ENCODE data around the gene MCRIP2. TPM values are rescaled to one million over a fixed set of nuclear protein-coding genes. Genes with fewer than 3 reads are reported as not detected.
A peak's percentile ranks its signal among the peaks of the same experiment; 100 is the strongest.

The MCRIP2 gene
- total and polyA plus RNA-seq, 2 of the 8 experiments (the other 6 are each of a cell fraction or from before 2014, with no cell fraction given), result 45.4 to 75.5 TPM

DNA sequence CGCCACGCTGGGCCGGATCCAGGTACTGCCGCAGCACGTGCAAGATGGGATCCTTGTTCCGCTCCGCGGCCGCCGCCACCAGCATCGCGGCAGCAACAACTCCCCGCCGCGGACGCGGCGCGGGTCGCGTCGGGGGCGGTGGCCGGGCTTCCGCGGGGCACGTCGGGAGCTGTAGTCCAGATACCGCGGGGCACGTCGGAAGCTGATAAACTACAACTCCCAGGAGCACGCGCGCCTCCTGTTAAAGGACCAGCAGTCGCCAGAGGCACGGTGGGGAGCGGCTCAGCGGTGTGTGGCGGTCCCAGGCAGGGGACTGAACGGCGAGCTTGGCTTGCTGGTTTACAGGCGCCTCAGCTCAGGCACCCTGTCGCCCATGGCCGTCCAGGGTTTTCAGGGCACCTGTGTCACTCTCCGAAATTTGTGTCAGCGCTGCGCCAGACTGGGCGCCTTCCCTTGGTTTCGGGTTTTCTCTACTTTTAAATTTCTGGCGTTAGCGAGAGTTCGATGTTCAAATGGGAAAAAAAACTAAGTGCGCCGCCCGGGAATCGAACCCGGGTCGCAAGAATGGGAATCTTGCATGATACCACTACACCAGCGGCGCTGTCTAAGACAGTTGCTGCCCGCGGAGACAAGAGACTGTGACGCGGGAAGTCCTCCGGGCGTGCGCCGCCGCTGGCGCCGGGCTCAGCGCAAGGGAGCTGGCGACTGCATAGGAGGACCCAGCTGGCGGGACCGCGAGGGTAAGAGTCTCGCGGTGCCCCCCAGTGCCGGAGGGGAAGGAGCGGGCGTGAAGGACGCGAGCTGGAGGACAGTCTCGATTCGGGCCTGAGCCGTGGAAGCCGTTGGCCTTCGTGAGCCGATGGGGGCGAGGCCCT, 5.2 kb upstream of the MCRIP2 start, which contains the start of gene METTL26:
Gene METTL26 (minus strand): TSS at position 100 of the 875 bp plus-strand sequence. CDS start 15 bp downstream, at position 85.
- Histone ChIP-seq H2AFZ (ENCODE audit: low read length) (no peak within 1 kb of the TSS; the same call in 1 of the 2 replicates), H3K36me3 (ENCODE audit: control insufficient read depth in 2 of 4, insufficient read depth in 4 of 4, low read length in 3 of 4) (peaks cover 0 to 21% (median 3%) of the 10 kb centered on the region in 4 experiments; a peak in 4 of 8 replicates), H3K23me2 (ENCODE audit: low read depth, low read length) (peaks cover 9% of the 10 kb centered on the region; the same call in 1 of the 2 replicates), H3K79me2 (ENCODE audit: control insufficient read depth in 1 of 2, insufficient read depth in 2 of 2, low read length in 2 of 2) (peaks cover 0 to 6% of the 10 kb centered on the region in 2 experiments; a peak in 1 of 4 replicates), H2BK5ac (ENCODE audit: low read depth, low read length) (peak within 1 kb of the TSS; percentile 93; the same call in 1 of the 2 replicates), H2AK5ac (ENCODE audit: low read depth, low read length) (no peak within 1 kb of the TSS), H3K79me1 (ENCODE audit: low read depth, low read length) (no peaks in the 10 kb centered on the region), H4K5ac (ENCODE audit: insufficient read length, low read depth, low read length) (peak within 1 kb of the TSS; percentile 80), H2BK12ac (ENCODE audit: low read depth, low read length) (no peak within 1 kb of the TSS; the same call in 1 of the 2 replicates), H3K23ac (ENCODE audit: insufficient read length) (no peak within 1 kb of the TSS), H3K4me1 (replicated peaks in 1 of 4; ENCODE audit: control insufficient read depth in 3 of 4, insufficient read depth in 4 of 4, low read length in 3 of 4) (peaks cover 0 to 29% (median 19%) of the 10 kb centered on the region in 4 experiments; a peak in 6 of 7 replicates), H3K9ac (replicated peaks in 1 of 4; ENCODE audit: extremely low read depth in 1 of 4, low read depth in 3 of 4, low read length in 3 of 4) (peak within 1 kb of the TSS; percentile 49 to 66 (median 60); a peak in 6 of 7 replicates), H2BK20ac (ENCODE audit: low read length) (0 out of 2 replicates have a peak within 1 kb of the TSS, but pooled peaks have one; percentile 72), H3K27me3 (replicated peaks in 1 of 4; ENCODE audit: control insufficient read depth in 3 of 4, extremely low read depth in 1 of 4, insufficient read depth in 3 of 4, low read length in 3 of 4) (no peaks in the 10 kb centered on the region), H3K9me3 (ENCODE audit: insufficient read depth in 2 of 2, low read depth in 1 of 2, low read length in 1 of 2) (no peaks in the 10 kb centered on the region), H3K14ac (ENCODE audit: insufficient read length) (no peak within 1 kb of the TSS), H3K56ac (replicated peaks; ENCODE audit: insufficient read length, low read depth, low read length) (peak within 1 kb of the TSS; percentile 79), H3K4ac (replicated peaks; ENCODE audit: insufficient read length, low read depth, low read length) (peak within 1 kb of the TSS; percentile 99), H3K27ac (ENCODE audit: low read depth, low read length) (peak within 1 kb of the TSS; percentile 35; the same call in 1 of the 2 replicates), H2BK15ac (ENCODE audit: low read length) (peak within 1 kb of the TSS; percentile 53; the same call in 1 of the 2 replicates), H2BK120ac (replicated peaks; ENCODE audit: low read depth, low read length) (no peak within 1 kb of the TSS), H3K4me2 (ENCODE audit: insufficient read depth in 1 of 2, low read depth in 2 of 2, low read length in 2 of 2) (peak within 1 kb of the TSS; percentile 62 to 88), H4K91ac (replicated peaks; ENCODE audit: insufficient read length, low read length) (peak within 1 kb of the TSS; percentile 98), H3K18ac (ENCODE audit: extremely low read depth, low read length) (peak within 1 kb of the TSS; percentile 96), H4K8ac (ENCODE audit: extremely low read depth, insufficient read depth, low read length) (peak within 1 kb of the TSS; percentile 95), H3K4me3 (ENCODE audit: extremely low read depth in 1 of 4, insufficient read depth in 2 of 4, low read depth in 3 of 4, low read length in 4 of 4) (peak within 1 kb of the TSS; percentile 73 to 89 (median 77)), H4K20me1 (replicated peaks in 1 of 2; ENCODE audit: control insufficient read depth in 1 of 2, insufficient read depth in 2 of 2, low read length in 2 of 2) (peaks cover 3 to 10% of the 10 kb centered on the region in 2 experiments)
- DNase-seq (ENCODE audit: low read depth in 1 of 2, low spot score in 2 of 2) (peak in 1 of 2 experiments; percentile 96), FAIRE-seq (peak; percentile 19)
- CTCF ChIA-PET (ENCODE audit: partially characterized antibody), result interaction anchor here (0.9 to 2.9 kb wide), 9 partner anchors 11 to 43 kb away, joined by 3 to 8 read pairs (median 4); no protein-coding TSS in a partner anchor
- WGBS, 2 experiments (ENCODE audit: extremely low coverage in 1 of 2, insufficient coverage in 1 of 2, insufficient read length in 1 of 2, insufficient replicate concordance in 2 of 2, low coverage in 1 of 2, low lambda C conversion rate in 2 of 2, missing lambda C conversion rate in 1 of 2), result 2% methylated on average over 74 of the region's 91 CpGs; no CpG with 5 or more reads in 1 of the 2 experiments
- POLR2A ChIA-PET (ENCODE audit: partially characterized antibody), result interaction anchor here (0.6 to 2.7 kb wide), 21 partner anchors 8 to 1530 kb away, joined by 3 to 16 read pairs (median 4); partner anchors contain the start of genes RAB40C, RHBDL1, WDR24 and WDR90
- TF ChIP-seq POU5F1 (IDR thresholded peaks at IDR 0.05; ENCODE audit: low read depth, low read length), result no peak; the same call in 1 of the 2 replicates
- TF ChIP-seq TAF7 (optimal IDR thresholded peaks at IDR 0.05; ENCODE audit: borderline replicate concordance, low read depth, low read length), result peak; percentile 61
- TF ChIP-seq SIX5 (IDR thresholded peaks at IDR 0.05; ENCODE audit: low read depth, low read length), result peak; percentile 81
- TF ChIP-seq, protein P1, sequence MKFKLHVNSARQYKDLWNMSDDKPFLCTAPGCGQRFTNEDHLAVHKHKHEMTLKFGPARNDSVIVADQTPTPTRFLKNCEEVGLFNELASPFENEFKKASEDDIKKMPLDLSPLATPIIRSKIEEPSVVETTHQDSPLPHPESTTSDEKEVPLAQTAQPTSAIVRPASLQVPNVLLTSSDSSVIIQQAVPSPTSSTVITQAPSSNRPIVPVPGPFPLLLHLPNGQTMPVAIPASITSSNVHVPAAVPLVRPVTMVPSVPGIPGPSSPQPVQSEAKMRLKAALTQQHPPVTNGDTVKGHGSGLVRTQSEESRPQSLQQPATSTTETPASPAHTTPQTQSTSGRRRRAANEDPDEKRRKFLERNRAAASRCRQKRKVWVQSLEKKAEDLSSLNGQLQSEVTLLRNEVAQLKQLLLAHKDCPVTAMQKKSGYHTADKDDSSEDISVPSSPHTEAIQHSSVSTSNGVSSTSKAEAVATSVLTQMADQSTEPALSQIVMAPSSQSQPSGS (IDR thresholded peaks at IDR 0.05; ENCODE audit: low read length), result no peak; the same call in 1 of the 2 replicates
- TF ChIP-seq, protein P2, sequence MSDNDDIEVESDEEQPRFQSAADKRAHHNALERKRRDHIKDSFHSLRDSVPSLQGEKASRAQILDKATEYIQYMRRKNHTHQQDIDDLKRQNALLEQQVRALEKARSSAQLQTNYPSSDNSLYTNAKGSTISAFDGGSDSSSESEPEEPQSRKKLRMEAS (IDR thresholded peaks at IDR 0.05), result peak; percentile 94
- TF ChIP-seq SP4 (IDR thresholded peaks at IDR 0.05; ENCODE audit: low read length), result peak; percentile 80; the same call in 1 of the 2 replicates

Data from H1 (cell line).